Raji (cell line): ENCODE results near the gene CD300LD.

ENCODE experiments used
- POLR2A ChIP-seq: IDR thresholded peaks from 2 replicates; pipeline ENCODE4 v1.6.1; 2011; ENCODE audit warnings: low read depth, low read length, control low read depth; ENCODE audit not compliant: insufficient read depth

CD300LD gene

DNA sequence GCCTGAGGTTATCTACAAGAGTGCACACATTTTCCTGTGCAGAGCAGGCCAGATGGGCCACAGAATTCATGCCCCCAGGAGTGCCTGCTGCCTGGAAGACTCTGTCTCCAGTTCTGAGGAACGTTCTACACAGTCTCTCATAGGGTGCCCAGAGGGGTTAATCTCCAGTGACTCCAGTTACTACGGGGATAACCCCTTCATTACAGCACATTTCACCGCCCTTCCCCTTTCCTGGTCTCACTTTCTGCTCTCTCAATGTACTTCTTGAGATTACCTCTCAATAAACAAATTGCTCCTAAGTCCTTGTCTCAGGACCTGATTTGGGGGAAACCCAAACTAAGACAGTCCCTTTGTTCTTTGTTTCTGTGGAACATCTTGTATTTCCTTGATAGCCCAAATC is 30.5 kb downstream of the CD300LD start:
- TF ChIP-seq POLR2A, result no peak

DNA sequence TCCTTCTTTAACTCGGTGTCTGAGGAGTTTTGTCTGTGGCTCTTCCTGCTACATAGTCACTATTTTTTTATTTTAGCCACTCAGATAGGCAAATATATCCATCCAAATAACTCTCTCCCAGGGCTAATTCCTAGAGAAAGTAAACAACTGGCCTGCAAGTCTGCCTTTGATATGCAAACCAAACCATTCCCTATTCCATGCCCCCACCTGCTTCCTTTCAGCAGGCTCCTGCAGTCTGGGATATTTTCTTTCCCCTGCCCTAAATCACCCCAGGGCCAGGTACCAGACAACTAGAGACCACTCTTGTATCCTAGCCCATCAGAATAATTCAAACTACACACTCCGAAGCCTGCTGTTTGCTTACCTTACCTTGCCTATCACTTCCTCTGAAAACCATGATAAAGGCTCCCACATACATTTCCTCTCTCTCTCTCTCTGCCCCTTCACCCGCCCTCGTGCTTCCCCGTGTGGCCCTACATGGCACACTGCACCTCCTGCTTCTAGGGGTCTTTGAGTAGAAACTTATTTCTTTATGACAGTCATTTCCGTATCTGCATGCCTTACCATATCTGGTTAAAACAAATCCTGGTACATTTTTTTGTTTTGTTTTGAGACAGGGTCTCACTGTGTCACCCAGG is 33.1 kb downstream of the CD300LD start:
- TF ChIP-seq POLR2A, result no peak

DNA sequence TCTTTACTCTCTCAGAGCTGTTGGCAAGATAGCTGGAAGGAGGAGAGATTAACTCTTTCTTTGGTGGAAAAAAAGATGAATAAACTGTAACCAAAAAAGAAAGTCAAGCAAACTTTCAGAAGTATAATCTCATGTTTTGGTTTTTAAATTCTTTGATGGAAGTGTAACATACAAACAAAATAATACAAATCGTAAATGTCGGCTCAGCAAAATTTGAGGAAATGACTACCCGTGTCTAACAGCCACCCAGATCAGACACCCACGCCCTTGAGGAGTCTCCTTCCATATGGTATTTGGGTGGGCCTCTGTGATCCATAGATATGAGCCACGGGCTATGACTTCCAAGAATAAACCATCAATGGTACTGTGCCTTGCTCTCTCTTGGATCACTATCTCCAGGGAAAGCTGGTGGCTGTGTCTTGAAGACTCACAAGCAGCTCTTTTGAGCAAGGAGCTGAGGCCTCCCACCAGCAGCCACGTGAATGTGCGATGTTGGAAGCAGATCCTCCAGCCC is 36.6 kb downstream of the CD300LD start:
- no peak for TF ChIP-seq POLR2A

DNA sequence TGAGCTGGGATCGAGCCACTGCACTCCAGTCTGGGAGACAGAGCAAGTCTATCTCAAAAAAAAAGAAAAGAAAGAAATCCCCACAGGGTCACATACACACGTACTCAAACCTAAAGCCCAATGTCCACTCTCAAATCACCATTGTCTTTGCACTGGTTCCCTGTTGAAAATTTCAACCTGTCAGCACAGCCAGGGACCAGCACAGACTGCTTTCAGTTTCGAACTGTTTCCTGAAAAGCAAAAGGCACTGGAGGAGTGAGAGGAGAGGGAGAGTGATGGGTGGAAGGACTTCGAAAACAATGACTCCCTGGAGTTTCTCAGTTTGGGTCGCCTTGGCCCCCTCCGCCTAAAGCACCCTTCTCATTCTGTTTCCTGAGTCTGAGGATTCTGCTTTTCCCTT is 37.2 kb downstream of the CD300LD start:
- no peak for TF ChIP-seq POLR2A

DNA sequence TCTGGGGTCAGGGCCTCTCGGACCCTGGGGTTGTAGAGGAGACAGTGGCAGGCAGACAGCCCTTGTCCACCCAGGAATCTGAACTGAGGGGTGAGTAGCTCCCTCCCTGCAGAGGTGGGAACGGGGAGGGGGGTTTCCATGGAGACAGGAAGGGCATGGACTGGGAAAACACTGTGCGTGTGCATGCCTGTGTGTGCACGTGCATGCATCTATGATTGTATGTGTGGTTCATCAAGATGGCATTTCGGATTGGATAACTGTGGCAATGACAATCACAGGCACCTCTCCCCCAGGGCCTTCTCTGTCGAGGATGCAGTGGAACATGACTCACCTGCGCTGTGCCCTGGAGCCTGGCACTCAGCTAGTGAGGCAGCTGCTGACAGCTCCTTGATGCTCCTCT is 40.0 kb downstream of the CD300LD start:
- no peak for TF ChIP-seq POLR2A

DNA sequence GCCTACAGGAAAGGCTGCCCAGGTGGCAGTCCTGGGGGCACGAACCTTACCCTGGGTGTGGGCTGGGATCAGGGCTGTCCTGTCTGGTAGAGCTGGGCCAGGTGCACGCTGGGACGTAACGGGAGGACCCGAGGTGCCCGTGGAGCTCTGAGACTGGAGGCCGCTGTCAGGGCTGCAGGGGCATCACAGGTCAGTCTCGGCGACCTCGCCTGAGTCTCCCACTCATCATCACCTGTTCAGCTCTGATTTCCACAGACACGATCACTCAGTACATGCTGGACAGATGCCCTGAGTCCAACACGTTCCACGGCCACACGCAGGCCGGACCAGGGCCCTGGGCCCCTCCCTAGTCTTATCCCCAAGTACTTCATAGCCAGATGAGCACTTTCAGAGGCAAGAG is 41.5 kb downstream of the CD300LD start:
- TF ChIP-seq POLR2A, result no peak

DNA sequence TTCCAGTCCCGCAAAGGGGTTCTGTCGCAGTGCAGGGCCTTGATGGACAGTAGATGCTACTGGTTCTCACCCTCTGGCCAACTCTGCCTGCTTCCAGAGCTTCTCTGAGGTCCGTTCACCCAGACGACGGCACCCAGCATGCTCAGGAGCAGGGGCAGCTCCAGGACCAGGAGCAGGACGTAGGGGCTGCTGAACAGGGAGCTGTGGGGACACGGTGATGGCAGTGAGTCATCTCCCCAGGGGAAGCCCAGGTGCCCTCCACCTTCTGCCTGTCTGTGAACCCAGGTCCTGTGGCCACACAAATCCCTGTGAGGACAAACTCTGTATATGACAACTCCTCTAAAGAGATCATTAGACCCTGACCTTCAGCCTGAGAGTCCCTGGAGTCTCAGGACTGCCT is 42.7 kb downstream of the CD300LD start:
- no peak for TF ChIP-seq POLR2A

DNA sequence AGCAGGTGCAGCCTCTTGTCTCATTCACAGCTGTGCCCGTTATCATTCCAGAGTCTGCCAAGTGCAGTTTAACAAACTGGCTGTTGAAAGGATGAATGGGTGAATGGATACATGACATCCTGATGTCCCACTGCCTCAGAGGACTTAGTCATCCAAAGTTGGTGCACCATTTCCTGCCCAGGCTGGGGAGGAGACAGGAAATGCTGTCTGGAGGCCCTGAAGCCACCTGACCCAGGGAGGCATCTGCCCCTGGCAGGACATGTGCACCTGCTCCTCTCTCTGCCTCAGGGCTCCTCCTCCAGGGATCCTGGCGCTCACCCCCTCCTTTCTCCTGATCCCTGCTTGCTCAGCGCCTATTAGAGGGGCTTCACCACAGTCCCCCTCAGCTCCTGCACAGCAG is 44.3 kb downstream of the CD300LD start:
- no peak for TF ChIP-seq POLR2A

DNA sequence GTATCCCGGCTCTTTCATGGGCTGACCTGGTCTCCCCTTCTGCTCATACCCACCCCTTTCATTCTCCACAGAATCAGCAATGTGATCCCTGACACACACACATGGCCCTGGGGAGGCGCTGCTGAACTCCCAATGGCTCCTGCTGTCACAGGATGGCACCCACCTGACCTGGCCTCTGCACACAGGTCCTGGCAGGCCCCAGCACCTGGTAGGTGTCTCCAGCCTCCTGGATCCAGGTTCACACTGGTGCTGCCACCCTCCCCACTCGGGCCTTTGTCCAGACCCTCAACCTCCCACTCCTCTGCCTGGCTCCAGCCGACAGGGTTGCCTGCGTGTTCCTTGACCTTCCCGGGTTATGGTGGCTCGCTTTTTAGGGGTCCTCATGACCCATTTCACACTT is 44.8 kb downstream of the CD300LD start:
- TF ChIP-seq POLR2A, result no peak

DNA sequence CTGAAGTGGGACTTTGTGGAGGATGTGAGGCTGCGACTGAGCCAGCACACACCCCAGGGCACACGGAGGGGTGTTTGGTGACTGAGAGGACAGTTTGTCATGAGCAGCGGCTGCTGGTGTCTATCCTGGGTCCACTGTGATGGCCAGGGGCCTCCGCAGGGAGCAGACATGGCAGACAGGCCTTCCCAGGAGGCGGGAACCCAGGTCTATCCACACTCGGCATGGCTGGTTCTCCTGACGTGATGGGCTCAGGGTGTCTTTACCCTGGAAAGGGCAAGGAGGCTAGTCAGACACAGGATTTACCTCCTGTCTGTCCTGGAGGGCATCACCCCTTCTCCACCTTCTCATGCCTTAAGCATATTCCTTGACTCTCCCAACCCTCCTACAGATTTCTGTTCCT is 45.5 kb downstream of the CD300LD start:
- no peak for TF ChIP-seq POLR2A

DNA sequence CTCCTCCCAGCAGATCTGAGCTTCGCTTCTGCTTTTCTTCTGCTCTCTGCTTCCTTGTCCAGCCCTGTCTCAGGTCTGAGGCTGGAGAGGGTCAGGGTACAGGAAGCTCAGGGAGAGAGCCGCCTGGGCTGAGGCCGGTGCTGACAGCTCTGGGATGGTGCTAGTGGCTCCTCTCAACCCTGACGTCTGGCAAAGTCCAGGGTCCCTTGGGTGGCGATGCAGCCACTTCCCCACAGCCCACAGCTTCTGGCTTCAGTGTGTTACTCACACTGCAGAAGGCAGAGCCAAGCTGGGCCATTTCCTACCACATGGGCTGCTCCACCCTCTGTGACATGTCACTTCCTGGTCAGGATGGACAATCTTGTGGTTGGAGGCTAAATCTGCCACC is 46.2 kb downstream of the CD300LD start, which contains the start of gene CD300C:
TSS of gene CD300C (minus strand) at position 273 of the 388 bp plus-strand sequence. CDS start 333 bp downstream, outside the sequence.
- no peak for TF ChIP-seq POLR2A

DNA sequence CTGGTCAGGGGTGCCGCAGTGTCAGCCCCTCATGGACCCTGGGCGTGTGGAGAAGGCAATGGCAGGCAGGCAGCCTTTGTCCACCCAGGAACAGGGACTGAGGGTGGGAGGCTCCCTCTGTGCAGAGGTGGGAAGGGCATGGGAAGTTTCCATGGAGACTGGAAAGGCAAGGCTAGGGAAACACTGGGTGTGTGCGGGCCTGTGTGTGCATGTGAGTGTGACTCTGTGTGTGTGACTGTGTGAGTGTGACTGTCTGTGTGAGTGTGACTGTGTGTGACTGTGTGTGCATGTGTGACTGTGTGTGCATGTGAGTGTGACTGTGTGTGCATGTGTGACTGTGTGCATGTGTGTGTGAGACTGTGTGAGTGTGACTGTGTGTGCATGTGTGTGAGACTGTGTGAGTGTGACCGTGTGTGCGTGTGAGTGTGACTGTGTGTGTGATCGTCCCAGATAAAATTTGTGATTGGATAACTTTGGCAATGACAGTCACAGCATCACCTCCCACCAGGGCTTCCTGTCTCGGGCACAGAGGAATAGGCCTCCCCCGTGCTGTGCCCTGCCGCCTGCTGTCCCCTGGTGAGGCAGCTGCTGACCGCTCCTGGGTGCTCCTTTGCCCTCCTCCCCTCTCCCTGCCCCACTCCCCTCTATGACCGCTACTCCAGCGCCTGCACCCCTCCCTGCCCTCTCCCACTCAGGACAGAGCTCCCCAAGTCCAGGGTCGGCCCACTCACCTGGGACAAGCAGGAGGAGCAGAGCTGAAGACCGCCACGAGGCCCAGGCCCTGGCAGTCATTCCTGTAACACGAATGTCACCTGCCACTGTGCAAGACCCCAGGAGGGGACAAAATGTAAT is 46.9 kb downstream of the CD300LD start:
- TF ChIP-seq POLR2A, result no peak

DNA sequence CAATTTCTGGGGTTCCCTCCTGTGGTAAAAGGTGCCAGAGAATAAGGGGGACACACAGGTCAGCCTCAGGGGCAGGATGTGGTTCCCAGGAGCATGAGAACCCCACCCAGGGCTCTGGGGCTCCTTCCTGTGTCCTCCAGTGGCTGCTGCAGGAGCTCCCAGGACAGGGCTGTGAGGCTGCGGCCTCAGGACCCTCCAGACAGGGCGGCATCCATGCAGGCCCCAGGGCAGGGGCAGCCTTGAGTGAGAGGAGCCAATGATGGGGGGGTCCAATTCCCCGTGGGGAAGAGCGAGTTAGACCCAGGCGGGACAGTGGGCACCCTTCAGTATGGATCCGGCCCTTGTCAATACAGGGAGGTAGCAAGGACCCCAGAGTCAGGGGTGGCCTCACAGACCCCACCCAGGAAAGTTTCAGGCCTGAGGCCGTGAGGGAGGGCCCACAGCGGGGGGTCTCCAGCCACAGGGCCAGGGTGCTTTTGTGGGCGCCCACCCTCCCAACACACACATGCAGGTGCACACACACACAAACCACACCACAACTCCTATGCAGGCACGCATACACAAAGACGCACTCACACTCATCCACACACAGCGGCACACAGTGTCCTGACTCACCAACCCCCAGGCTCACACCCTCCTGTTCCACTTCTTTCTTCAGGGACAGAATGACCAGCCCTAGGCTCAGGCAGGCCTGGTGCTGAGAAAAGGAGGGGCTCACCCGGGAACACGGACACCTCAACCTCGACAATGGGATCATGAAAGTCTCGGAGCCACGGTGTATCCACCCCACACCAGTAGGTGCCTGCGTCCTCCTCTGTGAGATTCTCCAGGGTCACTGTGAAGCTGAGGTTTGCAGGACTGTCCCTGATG is 48.0 kb downstream of the CD300LD start:
- TF ChIP-seq POLR2A, result no peak

DNA sequence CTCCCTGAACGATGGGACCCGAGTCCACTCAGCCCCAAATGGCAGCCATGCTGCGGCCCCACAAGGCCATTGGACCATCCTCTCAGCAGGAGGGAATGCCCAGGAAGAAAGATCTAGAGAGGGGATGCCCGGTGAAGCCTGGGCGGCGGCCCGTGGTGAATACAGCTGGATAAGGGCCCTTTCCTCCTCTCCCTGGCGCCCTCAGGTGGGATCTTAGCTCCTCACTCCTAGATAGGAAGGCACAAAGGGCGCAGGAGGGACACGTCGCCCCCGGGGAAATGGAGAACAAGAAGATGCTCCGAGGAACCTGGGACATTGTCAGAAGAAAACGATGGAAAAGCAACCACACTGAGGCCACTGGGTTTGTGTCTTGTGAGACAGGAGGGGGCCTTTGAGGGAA is 48.7 kb downstream of the CD300LD start:
- no peak for TF ChIP-seq POLR2A

DNA sequence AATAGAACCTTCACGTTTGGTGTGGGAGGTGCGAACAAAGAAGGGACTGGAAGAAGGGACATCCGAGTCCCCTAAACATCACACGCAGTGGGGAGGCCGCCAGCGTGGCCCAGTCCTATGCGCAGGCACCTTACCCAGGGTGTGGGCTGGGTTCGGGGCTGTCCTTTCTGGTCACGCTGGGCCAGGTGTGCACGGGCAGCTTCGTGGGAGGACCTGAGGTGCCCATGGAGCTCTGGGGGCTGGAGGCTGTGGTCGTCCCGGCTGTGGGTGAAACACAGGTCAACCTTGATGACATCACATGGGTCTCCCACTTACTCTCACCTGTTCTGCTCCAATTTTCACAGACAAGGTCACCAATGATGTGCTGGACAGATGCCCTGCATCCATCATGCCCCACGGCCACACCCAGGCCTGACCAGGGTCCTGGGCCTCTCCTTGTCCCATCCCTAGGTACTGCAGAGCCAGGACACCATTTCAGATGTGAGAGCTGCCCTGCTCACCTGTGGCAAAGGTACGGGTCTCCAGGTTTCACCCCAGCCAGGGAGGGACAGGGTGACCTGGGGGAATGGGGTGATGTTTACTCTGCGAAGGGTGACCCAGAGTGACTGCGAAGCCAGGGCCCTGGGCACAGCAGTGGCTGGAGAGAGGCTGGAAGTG is 49.2 kb downstream of the CD300LD start:
- no peak for TF ChIP-seq POLR2A
